ENCODE measurements around the gene CLRN3.

The CLRN3 gene

GRCh38 chr10:127923646-127924045, 30.9 kb upstream of the CLRN3 start:
- Histone ChIP-seq H3K9ac (ENCODE audit: low read length) (no peak overlapping the region), H3K27ac (ENCODE audit: low read depth, low read length) (no peak overlapping the region)

DNA sequence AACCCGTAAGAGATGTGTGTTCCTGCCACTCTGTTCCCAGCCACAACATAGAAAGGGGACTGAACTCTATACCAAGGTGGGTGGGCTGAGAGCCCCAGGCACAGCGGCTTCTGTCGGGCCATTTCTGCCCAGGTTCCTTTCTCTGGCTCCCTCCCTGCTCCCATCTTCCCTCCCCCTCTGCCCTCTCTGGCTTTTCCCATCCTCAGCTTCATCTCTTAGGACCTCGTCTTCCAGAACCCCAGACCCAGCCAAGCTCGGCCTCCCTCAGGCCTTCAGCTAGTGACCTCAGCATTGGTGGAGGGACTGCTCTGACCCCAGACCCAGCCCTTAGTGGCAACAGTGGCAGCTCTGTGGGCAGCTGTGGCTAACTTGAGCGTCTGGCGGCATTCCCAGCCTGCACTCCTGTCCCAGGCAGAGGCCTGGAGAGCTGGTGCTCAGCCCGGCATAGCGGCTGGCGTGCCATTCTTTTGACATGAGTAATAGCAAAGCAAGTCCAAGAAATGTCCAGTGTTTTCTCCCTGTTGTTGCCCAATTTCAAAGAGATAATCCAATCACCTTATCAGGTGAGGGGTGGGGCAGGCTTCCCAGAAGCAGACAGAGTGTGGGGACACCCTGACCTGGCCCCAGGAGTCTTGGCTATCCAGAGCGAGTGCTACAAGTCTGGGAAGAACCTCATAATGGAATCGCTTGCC, 30.1 kb upstream of the CLRN3 start:
- TF ChIP-seq CTCF (IDR thresholded peaks at IDR 0.05; ENCODE audit: insufficient read depth, low read length, poor library complexity, severe bottlenecking) (no peak), EZH2phosphoT487 (conservative IDR thresholded peaks at IDR 0.05; ENCODE audit: low read length) (no peak)
- Histone ChIP-seq H3K9me2 (replicated peaks; ENCODE audit: insufficient read depth, low read length) (no peaks in the 10 kb centered on the region), H3K27me3 (ENCODE audit: low read length) (no peaks in the 10 kb centered on the region), H3K9ac (ENCODE audit: low read length) (no peak overlapping the region), H3K79me2 (ENCODE audit: insufficient read depth, low read length) (no peaks in the 10 kb centered on the region), H2AFZ (ENCODE audit: low read depth, low read length, severe bottlenecking) (no peak overlapping the region), H3K4me2 (ENCODE audit: low read depth, low read length, poor library complexity, severe bottlenecking) (no peak overlapping the region), H3K9me3 (ENCODE audit: insufficient read depth, low read length) (no peaks in the 10 kb centered on the region), H4K20me1 (ENCODE audit: low read depth, low read length) (no peaks in the 10 kb centered on the region), H3K36me3 (ENCODE audit: low read length) (no peaks in the 10 kb centered on the region), H3K27ac (ENCODE audit: low read depth, low read length) (no peak overlapping the region), H3F3A (ENCODE audit: insufficient read depth) (no peaks in the 10 kb centered on the region), H3K4me3 (ENCODE audit: insufficient read depth, low read length, poor library complexity, severe bottlenecking) (no peak overlapping the region)

More at GRCh38 chr10:127923646-127924045, 30.9 kb upstream of the CLRN3 start:
- H3K79me2 ChIP-seq (ENCODE audit: insufficient read depth, low read length), result no peaks in the 10 kb centered on the region
- no peak overlapping the region for H2AFZ ChIP-seq (ENCODE audit: low read depth, low read length, severe bottlenecking)
- no peaks in the 10 kb centered on the region for H3K36me3 ChIP-seq (ENCODE audit: low read length)
- no peak overlapping the region for H3K4me2 ChIP-seq (ENCODE audit: low read depth, low read length, poor library complexity, severe bottlenecking)
- no peaks in the 10 kb centered on the region for H3K9me3 ChIP-seq (ENCODE audit: insufficient read depth, low read length)
- no peaks in the 10 kb centered on the region for H3F3A ChIP-seq (ENCODE audit: insufficient read depth)
- TF ChIP-seq EZH2phosphoT487 (conservative IDR thresholded peaks at IDR 0.05; ENCODE audit: low read length) (no peak), CTCF (IDR thresholded peaks at IDR 0.05; ENCODE audit: insufficient read depth, low read length, poor library complexity, severe bottlenecking) (no peak)
- H4K20me1 ChIP-seq (ENCODE audit: low read depth, low read length), result no peaks in the 10 kb centered on the region
- H3K9me2 ChIP-seq (replicated peaks; ENCODE audit: insufficient read depth, low read length), result no peaks in the 10 kb centered on the region
- no peak overlapping the region for H3K4me3 ChIP-seq (ENCODE audit: insufficient read depth, low read length, poor library complexity, severe bottlenecking)
- no peaks in the 10 kb centered on the region for H3K27me3 ChIP-seq (ENCODE audit: low read length)

DNA sequence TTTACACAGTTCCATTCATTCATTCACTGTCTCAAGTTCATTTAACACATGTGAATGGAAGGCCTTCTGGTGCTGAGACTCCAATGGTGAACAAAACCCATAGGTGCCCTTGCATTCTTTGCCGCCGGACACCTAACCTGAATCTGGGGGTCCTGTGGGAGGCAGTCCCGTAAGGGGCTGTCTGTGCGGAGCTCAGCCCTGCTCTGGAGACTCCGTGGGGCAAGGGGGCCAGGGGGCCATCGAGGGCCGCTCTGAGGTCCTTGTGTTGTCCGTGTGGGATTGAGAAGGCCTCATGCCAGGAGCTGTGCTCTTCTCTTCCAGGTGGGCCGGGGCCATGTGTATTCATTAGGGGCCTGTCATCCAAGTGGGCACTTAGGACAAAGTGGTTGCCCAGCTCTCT, 29.5 kb upstream of the CLRN3 start:
- TF ChIP-seq EZH2phosphoT487 (conservative IDR thresholded peaks at IDR 0.05; ENCODE audit: low read length) (no peak), CTCF (IDR thresholded peaks at IDR 0.05; ENCODE audit: insufficient read depth, low read length, poor library complexity, severe bottlenecking) (no peak)
- H3K4me2 ChIP-seq (ENCODE audit: low read depth, low read length, poor library complexity, severe bottlenecking), result no peak overlapping the region

More for the DNA sequence above, 29.5 kb upstream of the CLRN3 start:
- Histone ChIP-seq H2AFZ (ENCODE audit: low read depth, low read length, severe bottlenecking) (no peak overlapping the region), H3K9ac (ENCODE audit: low read length) (no peak overlapping the region), H3K27me3 (ENCODE audit: low read length) (no peaks in the 10 kb centered on the region), H3F3A (ENCODE audit: insufficient read depth) (no peaks in the 10 kb centered on the region), H3K9me2 (replicated peaks; ENCODE audit: insufficient read depth, low read length) (no peaks in the 10 kb centered on the region), H3K36me3 (ENCODE audit: low read length) (no peaks in the 10 kb centered on the region), H3K9me3 (ENCODE audit: insufficient read depth, low read length) (no peaks in the 10 kb centered on the region), H3K4me3 (ENCODE audit: insufficient read depth, low read length, poor library complexity, severe bottlenecking) (no peak overlapping the region), H4K20me1 (ENCODE audit: low read depth, low read length) (no peaks in the 10 kb centered on the region), H3K27ac (ENCODE audit: low read depth, low read length) (no peak overlapping the region), H3K79me2 (ENCODE audit: insufficient read depth, low read length) (no peaks in the 10 kb centered on the region)

Measured in SU-DHL-6 (cell line).